SK-N-DZ (cell line): Measurements from ENCODE around the gene NCKAP5L. TPM values are rescaled to one million over a fixed set of nuclear protein-coding genes. Genes with fewer than 3 reads are reported as not detected.
"Not testable (repeated sequence)": the region's sequence is repeated elsewhere in the genome, so short reads cannot be mapped to it uniquely, and the experiment has no call there.

Experiments used
- DNase-seq: peaks from one replicate; pipeline ENCODE4 v3.0.0-alpha.2; 2015; ENCODE audit warnings: low spot score
- polyA plus RNA-seq, 2 experiments: library from polyadenylated mRNA; depleted of rRNA; stranded (reverse); fragments of >200 nt; gene quantifications; 2 replicates each; pipeline ENCODE4 v1.2.3, GENCODE V29; 2014

Gene NCKAP5L, protein sequence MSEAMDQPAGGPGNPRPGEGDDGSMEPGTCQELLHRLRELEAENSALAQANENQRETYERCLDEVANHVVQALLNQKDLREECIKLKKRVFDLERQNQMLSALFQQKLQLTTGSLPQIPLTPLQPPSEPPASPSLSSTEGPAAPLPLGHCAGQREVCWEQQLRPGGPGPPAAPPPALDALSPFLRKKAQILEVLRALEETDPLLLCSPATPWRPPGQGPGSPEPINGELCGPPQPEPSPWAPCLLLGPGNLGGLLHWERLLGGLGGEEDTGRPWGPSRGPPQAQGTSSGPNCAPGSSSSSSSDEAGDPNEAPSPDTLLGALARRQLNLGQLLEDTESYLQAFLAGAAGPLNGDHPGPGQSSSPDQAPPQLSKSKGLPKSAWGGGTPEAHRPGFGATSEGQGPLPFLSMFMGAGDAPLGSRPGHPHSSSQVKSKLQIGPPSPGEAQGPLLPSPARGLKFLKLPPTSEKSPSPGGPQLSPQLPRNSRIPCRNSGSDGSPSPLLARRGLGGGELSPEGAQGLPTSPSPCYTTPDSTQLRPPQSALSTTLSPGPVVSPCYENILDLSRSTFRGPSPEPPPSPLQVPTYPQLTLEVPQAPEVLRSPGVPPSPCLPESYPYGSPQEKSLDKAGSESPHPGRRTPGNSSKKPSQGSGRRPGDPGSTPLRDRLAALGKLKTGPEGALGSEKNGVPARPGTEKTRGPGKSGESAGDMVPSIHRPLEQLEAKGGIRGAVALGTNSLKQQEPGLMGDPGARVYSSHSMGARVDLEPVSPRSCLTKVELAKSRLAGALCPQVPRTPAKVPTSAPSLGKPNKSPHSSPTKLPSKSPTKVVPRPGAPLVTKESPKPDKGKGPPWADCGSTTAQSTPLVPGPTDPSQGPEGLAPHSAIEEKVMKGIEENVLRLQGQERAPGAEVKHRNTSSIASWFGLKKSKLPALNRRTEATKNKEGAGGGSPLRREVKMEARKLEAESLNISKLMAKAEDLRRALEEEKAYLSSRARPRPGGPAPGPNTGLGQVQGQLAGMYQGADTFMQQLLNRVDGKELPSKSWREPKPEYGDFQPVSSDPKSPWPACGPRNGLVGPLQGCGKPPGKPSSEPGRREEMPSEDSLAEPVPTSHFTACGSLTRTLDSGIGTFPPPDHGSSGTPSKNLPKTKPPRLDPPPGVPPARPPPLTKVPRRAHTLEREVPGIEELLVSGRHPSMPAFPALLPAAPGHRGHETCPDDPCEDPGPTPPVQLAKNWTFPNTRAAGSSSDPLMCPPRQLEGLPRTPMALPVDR (N-terminal part only)
- polyA plus RNA-seq (2014; cell fraction: cytosol; rRNA removed): 10.8 and 11.1 TPM in 2 replicates
- 15.1 and 16.3 TPM in 2 replicates for polyA plus RNA-seq (2014; cell fraction: nucleus; rRNA removed)

DNA sequence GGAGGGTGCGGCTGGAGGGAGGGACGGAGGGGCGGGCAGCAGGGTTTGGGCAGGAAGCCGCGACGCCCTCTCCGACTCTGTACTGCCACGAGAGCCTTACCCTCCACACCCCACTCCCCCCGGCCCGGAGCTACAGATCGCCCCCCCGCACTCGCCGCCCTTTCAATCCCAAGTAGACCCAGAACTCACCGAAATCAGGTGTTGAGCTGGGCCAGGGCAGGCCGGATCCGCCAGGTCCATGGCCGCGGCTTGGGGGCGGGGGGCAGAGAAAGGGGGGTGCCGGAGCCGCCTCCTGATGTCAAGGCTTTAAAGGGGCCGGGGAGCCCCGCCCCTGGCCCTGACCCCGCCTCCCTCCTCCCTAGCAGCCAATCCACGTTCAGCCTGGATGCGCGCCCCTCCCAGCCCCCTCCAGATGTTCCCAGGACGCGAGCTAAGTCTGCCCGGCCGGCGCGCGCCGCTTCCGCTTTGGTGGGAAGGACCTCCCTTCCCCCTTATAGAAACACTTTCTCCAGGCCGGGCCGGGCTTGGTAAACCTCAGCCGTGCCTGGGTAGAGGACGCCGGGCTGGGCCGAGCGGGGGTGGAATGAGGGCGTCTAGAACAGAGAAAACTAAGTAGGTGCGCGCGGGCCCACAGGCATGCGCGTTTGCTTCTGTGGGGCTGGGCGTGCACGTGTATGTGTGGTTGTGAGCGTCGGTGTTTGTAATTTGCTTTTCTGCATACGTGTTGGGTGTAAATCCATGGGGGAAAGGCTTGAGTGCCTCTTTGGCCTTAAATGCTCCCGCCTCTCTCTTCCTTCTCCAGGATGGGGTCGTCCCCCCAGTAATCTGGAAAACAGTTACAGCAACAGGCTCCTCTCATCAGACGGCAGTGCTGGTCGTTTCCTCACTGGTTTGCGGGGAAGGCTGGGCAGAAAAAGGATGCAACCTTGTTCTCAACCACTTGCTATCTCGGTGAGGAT is at the start of gene NCKAP5L:
Gene NCKAP5L (minus strand): TSS at position 281 of the 959 bp plus-strand sequence. CDS start 24,369 bp downstream, outside the sequence.
- peak; percentile 92 for DNase-seq

DNA sequence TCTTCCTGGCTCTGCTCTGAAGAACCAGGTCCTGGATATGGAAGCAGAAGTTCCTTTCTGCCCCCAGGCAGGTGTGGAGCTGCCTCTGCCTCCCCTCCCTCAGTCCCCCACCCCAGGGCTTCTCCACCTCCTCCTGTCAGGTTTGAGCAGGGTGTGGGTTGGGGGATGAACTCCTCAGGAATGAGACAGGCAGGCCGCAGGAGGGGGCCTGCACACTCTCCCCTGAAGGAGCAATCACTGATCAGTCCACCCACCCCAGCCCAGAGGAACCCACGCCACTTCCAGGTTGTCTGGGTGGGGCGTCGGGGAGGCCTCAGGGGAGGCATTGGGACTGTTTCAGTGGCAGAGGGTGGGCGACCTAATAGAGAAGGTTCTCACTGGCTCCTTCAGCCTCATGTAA is 48.9 kb upstream of the NCKAP5L start:
- DNase-seq: no peak

DNA sequence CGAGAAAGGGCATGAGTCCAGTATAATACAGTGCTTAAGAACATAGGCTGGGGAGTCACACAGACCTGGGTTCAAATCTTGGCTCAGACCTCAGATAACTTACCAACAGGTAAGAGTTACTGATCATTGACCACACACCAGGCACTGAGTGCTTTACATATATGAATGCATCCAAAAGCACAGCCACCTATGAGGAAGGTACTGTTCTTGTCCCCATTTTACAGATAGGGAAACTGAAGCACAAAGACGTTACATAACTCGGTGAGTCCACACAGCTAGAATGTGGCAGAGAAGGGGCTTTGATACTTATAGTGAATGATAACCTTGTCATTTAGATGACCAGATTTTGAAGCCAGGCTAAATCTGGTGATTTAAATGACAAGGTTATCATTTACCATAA is 47.9 kb upstream of the NCKAP5L start:
- DNase-seq: no peak

DNA sequence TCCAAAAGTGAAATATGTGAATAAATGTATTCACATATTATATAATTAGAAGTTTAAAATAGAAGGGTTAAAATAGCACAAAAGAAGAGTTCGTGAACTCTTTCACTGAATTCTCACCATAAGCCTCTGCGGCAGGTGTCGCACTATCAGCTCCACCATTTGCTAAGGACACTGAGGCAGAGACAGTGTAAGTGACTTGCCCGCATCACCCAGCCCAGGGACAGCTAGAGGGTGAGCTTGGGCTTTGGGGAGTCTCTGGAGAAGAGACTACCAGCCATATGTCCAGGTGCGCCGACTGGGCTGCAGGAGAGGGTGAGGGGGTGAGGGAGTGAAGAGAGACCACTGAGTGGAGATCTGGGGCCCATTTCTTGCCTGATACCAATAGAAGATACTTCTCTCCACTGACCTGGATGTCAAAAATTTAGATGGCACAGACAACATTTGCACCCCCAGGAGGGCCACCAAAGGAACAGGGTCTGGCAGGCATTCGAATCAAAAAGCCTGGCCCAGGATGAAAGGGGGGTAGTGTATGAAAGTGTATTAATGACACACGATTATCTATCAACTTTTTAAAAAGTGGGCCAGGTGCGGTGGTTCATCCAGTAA is 47.0 kb upstream of the NCKAP5L start:
- no peak for DNase-seq

DNA sequence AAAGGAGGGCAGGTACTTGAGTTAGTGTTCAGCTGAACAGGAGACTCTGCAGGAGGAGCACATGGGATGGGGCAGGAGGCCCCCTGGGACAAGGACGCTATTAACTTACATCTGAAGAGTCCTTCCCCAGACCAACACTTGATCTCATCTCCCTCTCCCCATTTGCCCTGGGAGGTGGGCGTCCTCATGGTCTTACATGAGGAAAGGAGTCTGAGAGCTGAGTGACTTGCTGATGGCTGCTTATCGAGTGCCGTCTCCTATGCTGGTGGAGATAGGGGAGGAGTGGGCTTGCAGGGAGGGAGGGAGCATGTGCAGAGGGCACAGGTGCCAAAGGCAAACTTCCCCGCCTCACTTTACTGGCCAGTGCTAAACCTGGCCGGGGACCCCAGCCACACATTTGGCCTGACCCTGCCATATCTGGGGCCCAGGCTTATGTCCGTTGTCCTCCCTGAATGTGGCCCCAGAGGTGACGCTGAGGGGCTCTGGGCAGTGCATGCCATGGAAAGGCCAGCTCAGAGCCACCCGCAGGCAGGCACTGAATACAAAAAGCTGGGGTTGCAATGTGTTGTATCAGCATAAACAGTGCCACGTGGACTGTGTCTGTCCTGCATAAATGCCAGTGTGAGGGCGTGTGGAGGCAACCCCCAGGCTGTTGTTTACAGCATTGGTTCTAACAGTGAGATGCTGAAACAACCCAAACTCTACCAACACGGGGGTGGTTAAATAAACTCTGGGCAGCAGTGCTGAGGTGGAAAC is 46.1 kb upstream of the NCKAP5L start:
- no peak for DNase-seq

DNA sequence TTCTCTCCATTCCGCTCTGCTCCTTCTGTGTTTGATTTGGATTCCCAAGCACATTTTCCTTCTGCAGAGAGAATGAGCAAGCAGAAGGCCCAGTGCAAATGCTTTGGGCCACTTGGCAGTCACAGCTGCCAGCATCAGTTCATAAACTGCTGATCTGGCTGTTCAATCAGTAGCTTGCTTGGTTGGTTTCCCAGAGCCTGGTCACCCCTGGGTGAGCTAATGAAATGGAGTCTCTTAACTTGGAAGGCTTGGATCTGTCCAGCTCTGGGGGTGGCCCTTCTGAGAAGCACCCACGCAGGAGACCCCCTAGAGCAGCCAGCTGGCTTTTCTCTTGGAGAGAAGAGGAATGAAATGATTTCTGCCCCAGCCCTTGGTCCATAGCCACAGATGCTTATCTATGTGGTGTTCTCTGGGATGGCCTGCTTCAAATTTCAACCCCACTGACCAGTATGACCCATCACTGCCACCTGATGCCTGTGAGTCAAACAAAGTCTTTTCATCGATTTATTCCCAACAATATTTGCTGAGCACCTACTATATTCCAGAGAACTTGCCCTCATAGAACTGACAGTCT is 45.2 kb upstream of the NCKAP5L start:
- no peak for DNase-seq

DNA sequence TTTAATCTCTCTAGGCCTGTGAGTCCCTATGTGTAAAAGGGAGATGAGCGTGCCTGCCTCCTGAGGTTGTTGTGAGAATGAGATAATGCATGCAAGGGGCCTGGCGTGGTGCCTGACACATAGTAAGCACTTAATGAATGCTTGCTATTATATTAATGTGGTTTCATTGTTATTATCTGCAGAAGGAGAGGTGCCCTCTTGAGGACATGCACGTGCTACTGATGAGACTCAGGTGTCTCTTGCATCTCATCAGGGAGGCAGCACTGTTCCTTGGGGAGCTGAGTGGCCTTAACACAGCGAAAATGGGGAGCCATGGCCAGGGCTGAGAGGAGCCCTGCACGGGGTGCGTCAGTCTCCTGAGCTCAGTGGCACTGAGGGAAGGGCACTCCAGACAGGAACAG is 44.6 kb upstream of the NCKAP5L start:
- no peak for DNase-seq

DNA sequence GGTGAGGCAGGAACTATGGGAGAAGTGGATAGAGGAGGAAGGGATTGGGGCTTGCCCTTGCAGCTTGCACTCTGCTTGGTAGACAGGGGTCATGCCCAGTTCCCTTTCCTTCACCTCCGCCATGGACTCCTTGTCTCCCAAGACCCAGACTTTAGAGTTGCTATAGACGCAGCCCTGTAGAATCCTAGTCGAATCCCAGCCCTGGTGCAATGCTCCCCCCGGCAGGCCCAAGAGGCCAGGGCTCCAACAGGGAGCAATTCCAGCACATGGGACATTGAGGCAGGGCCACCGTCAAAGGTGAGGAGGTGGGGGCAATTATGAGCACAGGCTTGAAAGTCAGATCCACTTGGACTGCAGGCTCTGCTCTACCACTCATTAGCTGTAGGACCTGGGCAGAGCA is 44.2 kb upstream of the NCKAP5L start:
- no peak for DNase-seq

DNA sequence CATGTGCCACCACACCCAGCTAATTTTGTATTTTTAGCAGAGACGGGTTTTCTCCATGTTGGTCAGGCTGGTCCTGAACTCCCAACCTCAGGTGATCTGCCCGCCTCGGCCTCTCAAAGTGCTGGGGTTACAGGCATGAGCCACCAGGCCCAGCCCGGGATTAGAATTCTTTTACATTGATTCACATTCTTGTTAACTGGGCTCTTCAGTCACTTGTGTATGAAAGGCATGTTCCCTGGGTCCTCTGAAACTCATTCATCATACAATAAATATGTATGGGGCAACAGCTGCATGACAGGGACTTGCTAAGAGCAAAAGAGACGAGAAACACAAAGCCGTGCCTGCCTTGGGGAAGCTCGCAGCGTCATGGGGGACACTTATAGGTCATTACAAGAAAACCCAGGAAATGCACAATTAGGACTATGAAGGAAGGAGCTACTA is 43.6 kb upstream of the NCKAP5L start:
- DNase-seq: not testable (repeated sequence)

DNA sequence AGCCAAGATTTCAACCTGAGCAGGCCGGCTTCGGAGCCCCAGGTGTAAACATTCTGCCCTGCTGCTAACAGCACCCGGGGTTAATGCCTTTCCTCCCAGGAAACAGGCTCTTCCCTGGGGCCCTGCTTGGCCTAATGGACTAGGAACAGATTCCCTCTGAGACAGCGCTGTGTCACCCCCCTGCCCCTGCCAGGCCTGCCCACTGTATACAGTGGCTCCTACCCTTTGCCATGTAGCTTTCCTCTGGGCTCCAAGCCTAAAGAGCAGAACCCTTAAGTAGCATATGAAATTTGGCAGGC is 43.0 kb upstream of the NCKAP5L start:
- no peak for DNase-seq

DNA sequence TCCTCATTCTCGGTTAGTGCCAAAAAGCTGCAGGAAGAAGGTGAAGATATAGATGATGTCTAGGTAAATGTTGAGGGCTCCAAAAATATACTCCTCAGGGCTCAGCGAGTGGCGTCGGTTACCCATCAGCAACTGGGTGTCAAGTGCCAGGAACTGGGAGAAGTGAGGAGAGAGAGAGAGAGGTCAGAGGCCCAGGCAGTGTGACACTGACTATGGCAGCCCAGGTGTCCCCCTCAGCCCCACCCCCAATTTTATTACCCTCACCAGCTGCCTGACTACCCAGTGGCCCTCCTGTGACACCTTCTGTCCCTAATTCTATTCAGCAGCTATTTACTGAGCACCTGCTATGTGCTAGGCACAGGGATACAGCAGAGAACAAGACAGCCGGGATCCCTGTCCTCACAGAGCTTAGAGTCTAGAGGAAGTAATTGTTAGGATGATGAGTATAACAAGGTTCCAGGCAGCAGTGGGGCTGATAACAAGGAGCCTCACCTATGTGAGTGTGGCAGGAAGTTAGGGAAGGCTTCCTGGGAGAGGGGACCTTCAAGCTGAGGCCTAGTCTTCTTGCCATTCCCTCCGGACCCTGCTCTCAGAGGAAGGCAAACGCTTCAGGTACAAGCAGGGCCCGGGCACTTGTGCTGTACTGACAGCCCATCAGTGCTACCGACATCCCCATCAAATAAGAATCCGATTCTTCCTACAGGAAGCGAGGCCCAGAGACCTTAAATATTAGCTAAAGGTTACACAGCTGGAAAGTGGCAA is 42.5 kb upstream of the NCKAP5L start:
- DNase-seq: no peak

DNA sequence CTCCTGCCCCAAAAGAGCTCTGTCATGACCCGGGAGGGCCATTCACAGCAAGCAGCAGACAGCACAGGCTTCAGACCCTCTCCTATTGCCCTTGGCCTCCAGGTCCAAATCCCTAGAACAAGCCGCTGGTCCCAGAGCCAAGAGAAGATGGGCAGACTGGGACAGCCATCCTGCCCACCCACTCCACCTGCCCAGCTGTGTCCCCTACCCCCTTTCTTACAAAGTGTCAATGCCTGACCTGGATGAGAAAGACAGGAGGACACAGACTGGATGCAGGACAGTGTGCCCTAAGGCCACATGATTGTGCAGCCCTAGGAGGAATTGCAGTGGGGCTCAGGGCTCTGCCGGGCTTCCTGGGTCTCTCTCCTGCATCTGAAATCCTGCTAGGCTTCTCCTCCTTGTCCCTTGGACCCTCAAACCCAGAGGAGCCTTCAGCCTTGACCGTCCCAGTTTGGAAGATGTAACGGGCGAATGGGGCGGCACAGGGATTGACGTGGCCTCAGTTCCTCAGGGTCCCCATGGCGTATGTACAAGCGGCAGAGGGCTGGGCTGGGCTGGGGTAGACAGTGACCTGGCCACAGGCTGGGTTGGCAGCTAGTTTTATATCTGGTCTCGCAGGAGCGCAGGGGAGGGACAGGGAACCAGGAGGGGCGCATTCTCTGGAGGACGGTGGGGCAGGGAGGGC is 41.7 kb upstream of the NCKAP5L start:
- DNase-seq: no peak

DNA sequence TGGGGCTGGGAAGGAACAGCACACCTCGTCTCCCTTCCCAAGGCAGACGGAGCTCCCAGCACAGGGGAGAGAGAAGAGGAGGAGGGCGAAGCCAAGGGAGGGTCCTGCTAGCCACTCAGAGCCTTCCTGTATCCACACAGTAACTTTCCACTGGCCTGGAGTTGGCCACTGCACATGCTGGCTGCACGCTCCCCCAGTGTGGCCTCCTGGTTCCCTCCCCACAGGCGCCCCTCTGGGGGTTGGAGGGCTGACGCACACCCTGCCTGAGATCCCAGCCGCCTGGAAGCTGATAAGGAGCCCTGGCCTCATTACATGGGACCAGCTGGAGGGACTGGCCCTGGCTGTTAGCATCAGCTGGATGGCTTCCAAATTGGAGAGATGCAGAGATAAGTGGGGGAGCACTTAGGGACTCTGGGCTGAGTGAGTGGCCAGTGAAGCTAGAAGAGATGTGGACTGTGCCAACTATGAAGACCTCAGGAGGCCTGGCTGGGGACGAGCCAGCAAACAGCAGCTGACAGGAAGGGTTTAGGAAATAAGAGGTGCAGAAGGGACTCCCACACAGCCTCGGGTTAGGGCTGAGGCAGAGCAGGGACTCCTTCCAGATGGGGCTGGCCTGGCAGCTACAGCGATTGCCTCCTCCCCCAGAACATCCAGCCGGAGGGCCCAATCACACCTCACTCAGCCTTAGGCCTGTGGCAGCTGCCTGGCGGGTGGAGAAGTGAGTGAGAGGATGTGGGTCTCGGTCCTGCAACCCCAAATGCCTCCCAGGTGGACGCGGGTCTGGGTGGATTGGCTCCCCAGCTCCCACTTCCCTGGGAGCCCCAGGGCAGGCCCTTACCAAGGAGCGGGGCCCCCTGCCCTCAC is 41.0 kb upstream of the NCKAP5L start:
- peak; percentile 100 for DNase-seq

DNA sequence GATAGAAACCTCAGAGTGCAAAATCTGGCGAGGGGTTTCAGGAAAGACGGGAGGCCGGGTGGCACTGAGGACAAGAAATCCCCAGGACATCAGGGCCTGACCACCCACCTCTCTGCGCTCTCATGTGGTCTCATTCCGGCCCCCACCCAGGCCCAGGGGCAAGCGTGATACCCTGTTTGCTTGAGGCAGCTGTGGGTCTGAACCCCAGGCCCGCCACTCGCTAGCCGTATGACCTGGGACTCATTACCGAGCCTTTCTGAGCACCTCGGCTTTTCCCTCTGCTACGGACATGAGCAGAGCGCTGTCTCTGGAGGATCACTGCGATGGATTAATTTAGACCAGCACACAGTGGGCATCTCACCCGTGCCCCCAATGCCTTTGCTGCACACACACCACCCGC is 40.2 kb upstream of the NCKAP5L start:
- no peak for DNase-seq

DNA sequence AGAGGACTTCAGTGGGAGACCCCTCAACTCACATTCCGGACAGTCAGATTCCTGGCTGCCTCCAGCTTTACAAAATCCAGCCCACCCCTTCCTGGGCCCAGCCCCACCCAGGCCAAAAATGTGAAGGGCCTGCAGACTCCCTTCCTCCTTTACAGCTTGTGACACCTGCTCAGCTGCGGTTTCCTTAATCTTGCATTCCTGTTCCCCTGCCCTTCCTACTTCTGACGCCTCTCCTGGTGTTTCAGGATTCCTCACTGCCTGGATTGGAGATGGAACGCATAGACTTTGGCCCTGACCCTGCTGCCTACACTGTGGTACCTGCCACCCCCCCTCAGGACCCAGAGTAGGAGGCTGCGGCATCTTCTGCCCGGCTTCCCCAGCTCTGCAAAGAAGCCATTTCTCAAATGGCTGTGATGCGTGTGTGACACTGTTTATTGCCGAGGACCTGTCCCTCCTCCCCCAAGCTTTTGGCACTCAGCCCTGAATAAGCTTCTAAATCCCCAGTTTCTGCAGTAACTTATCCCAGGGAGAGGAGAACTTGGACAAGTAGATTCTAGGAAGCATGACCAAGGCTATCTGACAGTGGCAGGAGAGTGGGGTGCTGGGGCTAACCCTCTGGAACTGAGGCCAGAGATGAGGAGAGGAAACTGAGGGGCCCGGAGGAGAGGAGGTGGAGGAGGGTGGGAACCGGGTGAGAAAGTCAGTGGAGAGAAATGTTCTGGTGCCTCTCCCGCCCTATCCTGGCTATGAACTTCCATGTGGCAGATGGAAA is 39.5 kb upstream of the NCKAP5L start:
- no peak for DNase-seq
